ENCODE measurements around the gene LIPE. TPM values are rescaled to one million over a fixed set of nuclear protein-coding genes. Genes with fewer than 3 reads are reported as not detected.

The LIPE gene
- total and polyA plus RNA-seq, 7 donors = 1.6 to 48.0 (median 7.5) TPM

DNA sequence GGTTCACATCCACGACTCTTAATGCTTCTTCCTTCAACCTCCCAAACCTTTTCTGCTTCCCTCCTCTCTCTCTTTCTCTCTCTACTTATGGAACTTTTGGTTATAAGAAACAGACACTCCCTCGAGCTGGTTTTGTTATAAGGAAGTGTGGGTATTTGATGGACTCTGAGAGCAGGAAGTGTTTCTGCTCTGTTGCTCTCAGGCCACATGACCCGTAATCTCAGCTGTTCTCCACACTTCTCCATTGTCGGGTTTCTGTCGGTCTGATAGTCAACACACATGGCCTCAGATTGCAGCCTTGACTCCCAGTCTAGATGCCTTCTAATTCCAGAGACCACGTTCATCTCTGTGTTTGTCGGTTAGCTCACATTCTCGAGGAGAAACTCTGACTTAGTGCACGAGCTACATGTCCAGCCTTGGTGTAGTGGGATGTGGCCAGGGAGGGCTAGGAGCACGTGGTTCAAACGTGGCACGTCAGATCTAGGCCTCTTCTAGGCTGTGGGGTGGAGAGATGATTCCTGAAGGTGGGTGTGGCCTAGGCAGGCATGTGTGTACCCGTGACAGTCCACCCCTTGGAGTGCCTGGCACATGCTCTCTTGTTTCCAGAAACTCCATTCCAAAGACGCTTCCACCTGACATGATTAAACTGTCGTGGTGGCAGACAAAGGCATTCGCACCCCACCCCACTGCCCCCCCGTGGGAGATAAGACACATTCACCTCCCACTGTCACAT lies 63.4 kb downstream of the LIPE start:
- Histone ChIP-seq H3K9me3 (no peaks in the 10 kb centered on the region), H3K4me1 (peaks cover 0 to 18% (median 5%) of the 10 kb centered on the region in 4 donors), H3K27me3 (no peaks in the 10 kb centered on the region), H3K4me3 (no peak overlapping the region), H3K27ac (no peak overlapping the region), H3K36me3 (peaks cover 0 to 44% (median 19%) of the 10 kb centered on the region in 4 donors)
- TF ChIP-seq POLR2A (IDR thresholded peaks at IDR 0.05) (no peak), POLR2AphosphoS5 (IDR thresholded peaks at IDR 0.05) (no peak), EP300 (IDR thresholded peaks at IDR 0.05) (no peak)
- TF ChIP-seq, protein P1, sequence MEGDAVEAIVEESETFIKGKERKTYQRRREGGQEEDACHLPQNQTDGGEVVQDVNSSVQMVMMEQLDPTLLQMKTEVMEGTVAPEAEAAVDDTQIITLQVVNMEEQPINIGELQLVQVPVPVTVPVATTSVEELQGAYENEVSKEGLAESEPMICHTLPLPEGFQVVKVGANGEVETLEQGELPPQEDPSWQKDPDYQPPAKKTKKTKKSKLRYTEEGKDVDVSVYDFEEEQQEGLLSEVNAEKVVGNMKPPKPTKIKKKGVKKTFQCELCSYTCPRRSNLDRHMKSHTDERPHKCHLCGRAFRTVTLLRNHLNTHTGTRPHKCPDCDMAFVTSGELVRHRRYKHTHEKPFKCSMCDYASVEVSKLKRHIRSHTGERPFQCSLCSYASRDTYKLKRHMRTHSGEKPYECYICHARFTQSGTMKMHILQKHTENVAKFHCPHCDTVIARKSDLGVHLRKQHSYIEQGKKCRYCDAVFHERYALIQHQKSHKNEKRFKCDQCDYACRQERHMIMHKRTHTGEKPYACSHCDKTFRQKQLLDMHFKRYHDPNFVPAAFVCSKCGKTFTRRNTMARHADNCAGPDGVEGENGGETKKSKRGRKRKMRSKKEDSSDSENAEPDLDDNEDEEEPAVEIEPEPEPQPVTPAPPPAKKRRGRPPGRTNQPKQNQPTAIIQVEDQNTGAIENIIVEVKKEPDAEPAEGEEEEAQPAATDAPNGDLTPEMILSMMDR (IDR thresholded peaks at IDR 0.05) = no peak
- WGBS, 2 donors = 87 to 92% methylated on average over 17 of the region's 17 CpGs
- intact Hi-C loops (cut with DNase I) = no loop called here
- DNase-seq = no peak

DNA sequence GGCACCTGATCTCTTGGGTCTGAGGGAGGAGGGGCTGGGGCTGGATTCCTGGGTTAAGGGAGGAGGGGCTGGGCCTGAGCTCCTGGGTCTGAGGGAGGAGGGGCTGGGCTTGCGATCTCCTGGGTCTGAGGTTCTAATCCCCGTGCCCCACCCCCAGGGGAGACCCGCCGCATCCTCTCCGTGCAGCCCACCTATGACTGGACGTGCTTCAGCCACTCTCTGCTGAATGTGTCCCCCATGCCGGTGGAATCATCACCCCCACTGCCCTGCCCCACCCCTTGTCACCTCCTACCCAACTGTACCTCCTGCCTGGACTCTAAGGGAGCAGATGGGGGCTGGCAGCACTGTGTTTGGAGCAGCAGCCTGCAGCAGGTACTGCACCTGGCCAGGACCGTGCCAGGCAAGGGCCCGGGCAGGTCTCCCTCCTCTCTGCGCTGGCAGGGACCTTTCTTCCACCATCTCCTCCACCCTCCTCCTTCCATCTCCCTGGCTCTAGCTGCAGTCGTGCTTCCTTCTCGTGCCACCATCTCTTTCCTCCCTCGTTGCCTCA lies 64.2 kb downstream of the LIPE start:
- DNase-seq = no peak

DNA sequence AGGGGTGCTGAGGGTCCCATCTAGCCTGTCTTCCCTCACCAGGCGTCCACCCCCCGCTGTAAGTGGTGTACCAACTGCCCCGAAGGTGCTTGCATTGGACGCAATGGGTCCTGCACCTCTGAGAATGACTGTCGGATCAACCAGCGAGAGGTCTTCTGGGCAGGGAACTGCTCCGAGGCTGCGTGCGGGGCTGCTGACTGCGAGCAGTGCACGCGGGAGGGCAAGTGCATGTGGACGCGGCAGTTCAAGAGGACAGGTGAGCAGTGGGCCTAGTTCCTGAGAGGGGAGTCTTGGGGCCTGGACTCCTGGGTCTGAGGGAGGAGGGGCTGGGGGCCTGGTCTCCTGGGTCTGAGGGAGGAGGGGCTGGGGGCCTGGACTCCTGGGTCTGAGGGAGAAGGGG lies 64.8 kb downstream of the LIPE start:
- Histone ChIP-seq H3K27me3 (no peaks in the 10 kb centered on the region), H3K27ac (no peak overlapping the region), H3K4me1 (peaks cover 0 to 18% (median 5%) of the 10 kb centered on the region in 4 donors), H3K4me3 (no peak overlapping the region), H3K9me3 (no peaks in the 10 kb centered on the region), H3K36me3 (peaks cover 2 to 55% (median 22%) of the 10 kb centered on the region in 4 donors)
- WGBS, 2 donors = 97% methylated on average over 14 of the region's 14 CpGs
- DNase-seq = no peak
- intact Hi-C loops (cut with DNase I) = no loop called here
- TF ChIP-seq, protein P1 (IDR thresholded peaks at IDR 0.05) = no peak

More for the DNA sequence above, 64.2 kb downstream of the LIPE start:
- Histone ChIP-seq H3K4me1 (peaks cover 0 to 18% (median 5%) of the 10 kb centered on the region in 4 donors), H3K4me3 (no peak overlapping the region), H3K9me3 (no peaks in the 10 kb centered on the region), H3K27me3 (no peaks in the 10 kb centered on the region), H3K27ac (no peak overlapping the region), H3K36me3 (peaks cover 0 to 48% (median 19%) of the 10 kb centered on the region in 4 donors)
- WGBS, 2 donors = 95 to 96% methylated on average over 13 of the region's 13 CpGs
- intact Hi-C loops (cut with DNase I) = no loop called here
- TF ChIP-seq POLR2AphosphoS5 (IDR thresholded peaks at IDR 0.05) (no peak), EP300 (IDR thresholded peaks at IDR 0.05) (no peak)
- TF ChIP-seq, protein P1 (IDR thresholded peaks at IDR 0.05) = no peak

DNA sequence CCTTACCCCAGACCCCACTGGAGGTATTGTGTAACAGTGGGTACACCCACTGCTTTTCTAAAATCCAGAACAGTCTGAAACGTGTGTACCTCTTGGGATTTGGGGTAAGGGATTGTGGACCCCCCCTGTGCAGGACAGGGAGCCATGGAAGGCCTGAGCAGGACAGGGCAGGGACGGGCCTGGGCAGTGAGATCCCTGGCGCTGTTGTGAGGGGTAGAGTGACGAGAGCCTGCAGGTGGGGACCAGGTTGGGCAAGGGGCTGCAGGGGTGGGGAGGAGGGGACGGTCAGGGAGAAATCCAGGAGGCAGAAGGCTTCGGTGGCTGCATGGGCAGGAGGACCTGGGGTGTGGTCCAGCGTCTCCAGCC lies 65.7 kb downstream of the LIPE start:
- no peak for TF ChIP-seq POLR2AphosphoS5 (IDR thresholded peaks at IDR 0.05)
- TF ChIP-seq, protein P1 (IDR thresholded peaks at IDR 0.05) = no peak
- TF ChIP-seq POLR2A (IDR thresholded peaks at IDR 0.05) = no peak
- TF ChIP-seq EP300 (IDR thresholded peaks at IDR 0.05) = no peak
- H3K9me3 ChIP-seq = no peaks in the 10 kb centered on the region
- intact Hi-C loops (cut with DNase I) = no loop called here

More for the DNA sequence above, 65.7 kb downstream of the LIPE start:
- no peak overlapping the region for H3K27ac ChIP-seq
- DNase-seq = no peak
- H3K27me3 ChIP-seq = no peaks in the 10 kb centered on the region
- H3K4me1 ChIP-seq = peaks cover 0 to 14% (median under 1%) of the 10 kb centered on the region in 4 donors
- no peak overlapping the region for H3K4me3 ChIP-seq
- 94 to 96% methylated on average over 7 of the region's 7 CpGs for WGBS, 2 donors
- peaks cover 11 to 63% (median 29%) of the 10 kb centered on the region in 4 donors for H3K36me3 ChIP-seq
